ENCODE results near the gene L3MBTL4. TPM values are rescaled to one million over a fixed set of nuclear protein-coding genes. Genes with fewer than 3 reads are reported as not detected.

Gene L3MBTL4
- total RNA-seq, 1 donor from 2014 or later: 0.89 TPM

DNA sequence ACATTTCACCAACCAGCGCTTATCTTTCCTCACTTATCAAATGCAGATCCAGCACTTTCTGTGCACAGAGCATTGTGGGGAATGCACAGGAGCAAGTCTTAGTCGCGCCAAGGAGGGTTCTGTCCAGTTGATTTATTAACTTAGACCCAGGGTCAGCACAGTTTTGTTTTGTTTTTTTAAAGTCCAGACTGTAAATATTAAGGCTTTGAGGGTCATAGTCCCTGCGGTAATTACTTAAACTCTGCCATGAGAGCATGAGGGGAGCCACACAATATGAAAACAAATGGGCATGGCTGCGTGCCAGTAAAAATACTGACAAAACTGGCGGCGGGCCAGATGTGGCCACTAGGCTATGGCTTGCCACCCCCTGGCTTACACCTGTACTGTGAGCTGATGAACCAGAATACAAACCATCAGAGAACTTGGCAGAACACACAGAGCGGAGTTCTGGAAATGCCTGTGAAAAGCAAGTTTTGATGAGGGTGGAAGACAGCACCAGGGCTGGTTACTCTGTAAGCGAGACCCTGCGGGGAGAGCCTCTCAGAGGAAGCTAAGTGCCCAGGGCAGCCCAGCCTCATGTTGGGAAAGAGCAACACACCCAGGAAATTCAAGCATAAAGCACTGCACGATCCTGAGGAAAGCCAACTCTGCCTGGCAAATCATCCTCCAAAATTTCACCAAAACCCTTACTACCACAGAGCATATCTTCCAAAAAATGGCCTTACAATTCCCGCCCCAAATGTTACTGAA lies 43.6 kb downstream of the L3MBTL4 start:
- intact Hi-C loops (cut with micrococcal nuclease): no loop called here
- ATAC-seq: no peak
- DNase-seq: no peak

DNA sequence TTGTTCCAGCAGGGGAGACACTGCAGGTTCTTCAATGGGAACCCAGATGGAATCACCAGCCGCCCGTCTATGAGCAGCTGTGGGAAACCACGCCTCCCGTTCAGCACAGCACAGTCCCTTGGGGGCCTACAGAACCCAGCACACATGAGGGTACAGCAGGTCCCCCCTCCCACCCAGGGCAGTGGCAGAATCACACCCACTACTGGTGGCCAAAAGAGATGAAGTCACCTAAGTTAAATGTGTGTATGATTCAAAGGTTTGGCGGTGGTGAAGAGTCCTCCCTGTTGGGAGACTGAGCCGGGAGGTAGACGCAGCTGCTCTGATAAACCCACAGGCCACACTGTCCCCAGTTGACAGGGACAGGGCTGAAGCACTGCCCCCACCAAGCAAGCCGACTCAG lies 44.3 kb downstream of the L3MBTL4 start:
- DNase-seq (no peak), ATAC-seq (peak; percentile 80)
- intact Hi-C loops (cut with micrococcal nuclease): no loop called here

DNA sequence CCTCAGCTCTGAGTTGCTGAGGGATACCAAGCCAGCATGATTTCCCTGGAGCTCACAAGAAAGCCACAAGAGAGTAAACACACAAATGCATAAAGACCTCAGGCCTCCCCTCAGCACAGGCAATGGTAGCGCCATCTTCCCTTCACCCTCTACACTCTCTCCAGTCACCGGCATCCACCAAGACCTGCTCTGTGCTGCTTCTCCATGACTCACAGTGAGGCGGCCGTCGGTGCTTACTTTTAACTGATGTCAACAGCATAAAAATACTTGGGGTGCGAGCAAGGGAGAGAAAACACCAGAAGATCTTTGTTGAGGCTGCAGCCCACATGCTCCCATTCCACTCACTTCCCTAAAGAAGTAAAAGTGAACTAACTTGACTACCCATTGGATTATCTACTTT lies 46.7 kb downstream of the L3MBTL4 start:
- intact Hi-C loops (cut with micrococcal nuclease): no loop called here
- DNase-seq (no peak), ATAC-seq (no peak)

GRCh38 chr18:6367208-6367607 lies 47.5 kb downstream of the L3MBTL4 start:
- ATAC-seq: no peak
- intact Hi-C loops (cut with micrococcal nuclease): no loop called here

DNA sequence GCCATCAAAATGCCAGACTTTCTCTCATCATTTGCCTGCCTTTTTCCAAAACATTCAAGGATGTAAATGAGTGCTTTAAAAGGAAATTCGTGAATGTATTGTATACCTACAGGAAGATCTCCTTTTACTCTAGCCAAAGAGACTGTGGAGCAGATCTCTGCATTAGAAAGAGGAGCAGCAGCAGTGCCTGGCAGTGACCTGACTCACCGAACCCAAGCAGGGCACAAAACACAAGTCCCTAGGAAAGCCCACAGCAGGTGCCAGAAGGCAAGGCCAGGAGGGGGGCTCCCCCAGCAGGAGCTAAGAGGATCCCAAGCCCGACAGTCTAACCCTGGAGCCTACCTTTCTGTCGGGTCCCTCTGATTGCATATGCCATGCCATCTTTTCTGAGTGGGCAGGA lies 47.9 kb downstream of the L3MBTL4 start:
- peak; percentile 21 for ATAC-seq
- no peak for DNase-seq
- intact Hi-C loops (cut with micrococcal nuclease): no loop called here

More at GRCh38 chr18:6367208-6367607, 47.5 kb downstream of the L3MBTL4 start:
- no peak for DNase-seq

DNA sequence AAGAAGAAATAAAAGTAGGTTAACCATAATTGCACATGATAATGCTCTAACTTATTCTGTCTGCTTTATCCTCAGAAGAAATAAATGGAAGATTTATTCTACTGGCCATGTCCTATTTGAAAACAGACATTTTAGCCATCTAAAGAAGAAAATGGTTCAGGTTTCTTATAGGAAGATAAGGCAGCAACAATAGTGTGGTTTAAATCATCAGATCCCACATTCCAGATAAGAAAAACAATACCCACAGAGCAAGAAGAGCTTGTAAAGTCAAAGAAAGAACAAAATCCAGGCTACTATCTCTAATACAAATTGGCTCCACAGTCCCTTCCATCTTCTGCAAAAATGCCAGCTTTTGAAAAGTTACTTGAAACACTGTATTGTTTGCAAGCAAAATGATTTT lies 49.3 kb downstream of the L3MBTL4 start:
- ATAC-seq: no peak

DNA sequence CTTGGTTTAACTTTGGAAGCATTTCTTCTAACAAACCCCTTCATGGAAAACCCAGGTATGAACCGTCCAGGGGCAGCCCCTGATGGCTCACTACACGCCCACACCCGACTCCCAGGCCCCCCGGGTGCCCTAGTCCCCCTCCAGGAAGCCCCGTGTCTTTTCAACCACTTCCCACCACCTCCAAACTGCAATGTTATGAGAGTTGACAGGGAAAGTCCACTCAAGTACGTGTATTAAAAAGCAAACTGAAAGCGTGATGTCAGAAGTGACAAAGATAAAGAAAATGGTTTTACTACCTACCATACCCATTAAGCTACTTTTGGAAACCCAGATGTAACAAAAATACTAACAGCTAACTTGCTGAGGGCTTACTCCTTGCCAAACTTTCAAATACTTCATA lies 51.5 kb downstream of the L3MBTL4 start:
- ATAC-seq: no peak
- no peak for DNase-seq
- intact Hi-C loops (cut with micrococcal nuclease): no loop called here

More for the DNA sequence above, 49.3 kb downstream of the L3MBTL4 start:
- DNase-seq: no peak
- intact Hi-C loops (cut with micrococcal nuclease): no loop called here

DNA sequence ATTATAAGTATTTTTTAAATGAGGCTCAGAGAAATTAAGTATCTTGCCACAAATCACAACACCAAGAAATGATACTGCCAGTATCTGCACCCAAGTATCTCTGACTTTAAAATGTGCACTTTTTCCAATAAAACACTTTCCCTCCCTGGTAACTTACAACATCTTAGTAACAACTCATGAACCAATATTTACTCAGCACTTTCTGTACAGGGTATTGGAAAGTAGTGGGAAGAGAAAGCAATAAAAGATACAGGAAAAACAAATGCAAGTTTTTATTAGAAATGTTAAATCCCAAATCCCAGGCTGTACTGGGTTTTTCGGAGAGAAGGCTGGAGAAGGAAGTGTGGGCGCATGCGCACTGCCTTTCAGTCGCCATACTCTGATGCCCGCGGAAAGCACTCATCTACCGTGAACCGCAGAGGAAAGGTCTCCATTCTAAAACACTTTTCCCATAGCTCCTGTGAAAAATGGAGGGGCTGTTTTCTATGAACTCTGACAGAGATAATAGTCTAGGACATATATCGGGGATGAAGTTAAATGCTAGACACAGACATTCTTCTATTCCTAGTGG lies 52.1 kb downstream of the L3MBTL4 start:
- DNase-seq: no peak
- ATAC-seq: no peak
- intact Hi-C loops (cut with micrococcal nuclease): no loop called here

GRCh38 chr18:6357668-6358067 lies 57.0 kb downstream of the L3MBTL4 start:
- ATAC-seq (no peak), DNase-seq (no peak)
- intact Hi-C loops (cut with micrococcal nuclease): no loop called here

DNA sequence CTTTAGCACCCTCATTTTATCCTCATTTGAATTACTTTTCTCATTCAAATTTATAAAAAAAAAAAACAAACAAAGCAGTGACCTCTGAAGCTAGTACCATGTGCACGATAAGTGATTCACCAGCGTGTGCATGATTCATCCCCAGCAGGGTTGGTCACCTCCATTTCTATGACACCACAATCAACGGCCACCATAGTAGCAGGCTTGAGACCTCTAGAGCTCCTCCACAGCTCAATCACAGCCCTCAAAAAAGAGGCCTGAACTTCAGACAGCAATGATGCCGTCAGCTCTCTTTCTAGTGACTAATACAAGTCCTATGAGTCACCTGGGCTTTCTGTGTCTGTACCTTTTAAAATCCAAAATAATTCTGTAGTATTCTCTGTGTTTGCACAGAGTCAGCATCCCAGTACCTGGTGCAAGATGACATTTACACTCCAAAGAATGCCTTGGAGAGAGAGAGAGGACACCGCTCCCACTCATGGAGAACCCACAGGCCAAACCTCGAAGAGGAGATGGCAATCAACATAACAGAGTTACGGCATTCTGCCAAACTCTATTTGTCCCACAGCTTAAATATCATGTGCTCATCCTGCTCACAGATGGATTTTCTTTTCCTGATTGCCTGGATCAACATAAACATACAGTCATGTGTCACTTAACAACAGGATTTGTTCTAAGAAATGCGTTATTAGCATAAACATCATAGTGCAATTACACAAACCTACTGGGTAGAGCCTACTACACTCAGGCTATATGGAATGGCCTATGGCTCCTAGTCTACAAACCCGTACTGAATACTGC lies 58.7 kb downstream of the L3MBTL4 start:
- DNase-seq (no peak), ATAC-seq (no peak)
- intact Hi-C loops (cut with micrococcal nuclease): no loop called here

DNA sequence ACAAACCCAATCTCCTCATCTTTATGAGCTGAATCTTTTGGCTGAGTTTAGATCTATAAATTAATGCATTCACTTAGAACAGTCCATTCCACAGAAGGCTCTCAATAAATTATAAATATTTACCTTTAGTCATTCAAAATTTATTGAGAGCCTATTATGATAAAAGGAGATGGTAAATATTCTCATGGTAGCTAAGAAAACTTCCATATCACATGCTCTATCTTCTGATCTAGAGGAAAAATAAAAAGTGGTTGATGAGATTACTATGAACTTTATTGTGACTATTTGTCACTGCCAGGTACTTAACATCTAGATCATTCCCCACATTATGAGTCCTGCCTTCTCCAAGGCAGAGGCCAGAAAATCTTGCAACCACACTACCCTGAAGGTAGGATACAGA lies 62.4 kb downstream of the L3MBTL4 start:
- ATAC-seq: no peak
- no peak for DNase-seq
- intact Hi-C loops (cut with micrococcal nuclease): no loop called here

- ATAC-seq: no peak
- DNase-seq: no peak
- intact Hi-C loops (cut with micrococcal nuclease): no loop called here
These were observed 71.7 kb downstream of the L3MBTL4 start for GRCh38 chr18:6342990-6343389.

GRCh38 chr18:6341709-6342108 lies 73.0 kb downstream of the L3MBTL4 start:
- ATAC-seq: no peak
- intact Hi-C loops (cut with micrococcal nuclease): no loop called here
- no peak for DNase-seq

DNA sequence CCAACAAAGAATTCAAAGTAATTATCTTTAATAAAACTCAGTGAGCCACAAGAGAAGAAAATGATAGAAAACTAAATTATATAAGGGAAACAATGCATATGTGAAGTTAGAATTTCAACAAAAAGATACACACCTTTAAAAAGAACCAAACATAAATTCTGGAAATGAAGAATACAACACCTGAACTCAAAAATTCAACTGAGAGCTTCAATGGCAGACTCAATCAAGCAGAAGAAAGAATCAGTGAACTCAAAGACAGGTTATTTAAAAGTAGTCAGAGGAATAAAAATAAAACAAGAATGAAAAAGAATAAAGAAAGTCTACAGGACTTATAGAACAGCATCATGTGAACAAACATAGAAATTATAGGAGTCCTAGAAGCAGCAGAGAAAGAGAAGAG lies 73.4 kb downstream of the L3MBTL4 start:
- intact Hi-C loops (cut with micrococcal nuclease): no loop called here
- no peak for DNase-seq
- ATAC-seq: no peak

- intact Hi-C loops (cut with micrococcal nuclease): no loop called here
- no peak for DNase-seq
- no peak for ATAC-seq
These were observed 74.6 kb downstream of the L3MBTL4 start for GRCh38 chr18:6340121-6340520.

- no peak for DNase-seq
- intact Hi-C loops (cut with micrococcal nuclease): no loop called here
These were observed 78.5 kb downstream of the L3MBTL4 start for GRCh38 chr18:6336239-6336638.

GRCh38 chr18:6333981-6334380 lies 80.7 kb downstream of the L3MBTL4 start:
- DNase-seq (no peak), ATAC-seq (no peak)
- intact Hi-C loops (cut with micrococcal nuclease): no loop called here

More at GRCh38 chr18:6336239-6336638, 78.5 kb downstream of the L3MBTL4 start:
- no peak for ATAC-seq

DNA sequence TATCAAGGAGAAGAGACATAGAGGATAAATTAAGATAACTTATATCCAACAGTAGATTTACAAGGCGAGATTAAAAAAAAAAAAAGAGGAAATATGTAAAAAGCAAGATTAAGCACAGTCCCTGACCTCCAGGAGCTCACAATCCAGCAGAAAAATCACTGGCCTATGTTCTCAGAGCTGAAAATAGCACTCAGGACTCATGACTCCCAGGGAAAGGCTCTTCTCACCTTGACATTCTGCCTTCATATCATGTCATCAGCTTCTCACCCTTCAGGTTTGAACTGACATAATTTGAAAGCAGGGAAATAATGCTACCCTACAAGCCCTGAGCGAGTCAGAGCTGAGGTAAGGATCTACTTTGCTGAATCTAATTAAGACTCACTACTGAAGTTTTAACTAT lies 82.8 kb downstream of the L3MBTL4 start:
- ATAC-seq (peak; percentile 55), DNase-seq (no peak)
- intact Hi-C loops (cut with micrococcal nuclease): no loop called here

DNA sequence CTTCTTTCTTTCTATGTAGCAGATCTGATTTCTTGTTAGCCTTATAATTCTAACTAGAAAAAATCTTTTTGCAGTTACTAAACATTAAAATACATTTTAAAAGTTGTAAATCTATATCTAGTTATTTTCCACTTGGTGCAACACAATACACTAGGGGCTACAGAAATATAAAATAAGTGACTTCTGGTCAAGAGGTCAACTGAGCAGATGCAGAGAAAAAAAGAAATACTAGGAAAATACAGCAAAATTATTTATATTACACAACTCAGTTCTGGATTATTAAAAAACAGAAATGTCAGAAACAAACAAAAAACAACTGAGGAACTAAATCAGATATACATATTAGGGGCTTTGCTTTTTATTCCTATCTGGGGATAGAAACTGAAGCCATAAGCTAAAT lies 83.9 kb downstream of the L3MBTL4 start:
- ATAC-seq (no peak), DNase-seq (no peak)
- intact Hi-C loops (cut with micrococcal nuclease): no loop called here

- intact Hi-C loops (cut with micrococcal nuclease): no loop called here
- DNase-seq (no peak), ATAC-seq (peak; percentile 94)
These were observed 86.1 kb downstream of the L3MBTL4 start for GRCh38 chr18:6328621-6329010.

Measured in left ventricle myocardium superior (tissue), 1 donor.